ENCODE measurements around the gene SLC18B1.
"Not testable (repeated sequence)": the region's sequence is repeated elsewhere in the genome, so short reads cannot be mapped to it uniquely, and the experiment has no call there.

Gene SLC18B1

DNA sequence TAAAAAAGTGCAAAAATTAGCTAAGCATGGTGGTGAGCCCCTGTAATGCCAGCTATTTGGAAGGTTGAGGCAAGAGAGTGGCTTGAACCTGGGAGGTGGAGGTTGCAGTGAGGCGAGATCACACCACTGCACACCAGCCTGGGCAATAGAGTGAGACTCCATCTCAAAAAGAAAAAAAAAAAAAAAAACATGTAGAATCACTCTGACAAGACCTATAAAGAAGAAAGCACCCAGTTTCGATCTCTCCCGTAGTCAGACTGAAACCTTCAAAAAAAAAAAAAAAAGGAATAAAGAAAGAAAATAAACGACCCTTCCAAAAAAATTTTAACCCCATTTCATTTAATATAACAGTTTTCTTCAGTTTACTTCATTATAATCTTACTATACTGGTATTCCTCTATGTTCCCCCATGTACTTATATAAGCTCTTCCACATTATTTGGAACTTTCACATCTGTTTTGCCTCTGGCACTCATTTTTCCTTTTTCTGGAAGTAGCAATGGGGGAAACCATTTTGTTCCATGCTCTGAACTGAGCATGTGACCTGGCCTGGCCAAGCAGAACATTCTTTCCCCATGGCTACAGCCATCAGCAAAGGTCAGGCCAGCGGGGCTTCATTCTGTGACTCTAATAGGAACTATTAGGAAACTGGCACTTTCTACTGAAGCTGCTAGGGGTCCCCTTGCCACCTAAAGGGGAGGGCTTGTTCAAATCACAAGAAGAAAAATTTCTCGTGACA lies 9.6 kb downstream of the SLC18B1 start:
- peaks cover 0 to 65% (median 3%) of the 10 kb centered on the region in 10 experiments; a peak in 9 of 20 replicates for H3K4me1 ChIP-seq
- no peaks in the 10 kb centered on the region for H3K27me3 ChIP-seq
- H3K4me3 ChIP-seq = no peak overlapping the region
- H3K27ac ChIP-seq = peak overlapping the region in 1 of 11 experiments; percentile 77; a peak in 1 of 22 replicates
- H4K20me1 ChIP-seq = no peaks in the 10 kb centered on the region
- no peak for TF ChIP-seq Cebpa-rat (IDR thresholded peaks at IDR 0.05)
- no peaks in the 10 kb centered on the region; a peak in 1 of 22 replicates for H3K9me3 ChIP-seq (replicated peaks in 1 of 11)
- peak overlapping the region in 2 of 11 experiments; percentile 76 to 78; a peak in 4 of 22 replicates for H3K4me2 ChIP-seq
- H3K9ac ChIP-seq = no peak overlapping the region
- H3K36me3 ChIP-seq = peaks cover 0 to 84% (median 13%) of the 10 kb centered on the region in 11 experiments; a peak in 13 of 22 replicates

DNA sequence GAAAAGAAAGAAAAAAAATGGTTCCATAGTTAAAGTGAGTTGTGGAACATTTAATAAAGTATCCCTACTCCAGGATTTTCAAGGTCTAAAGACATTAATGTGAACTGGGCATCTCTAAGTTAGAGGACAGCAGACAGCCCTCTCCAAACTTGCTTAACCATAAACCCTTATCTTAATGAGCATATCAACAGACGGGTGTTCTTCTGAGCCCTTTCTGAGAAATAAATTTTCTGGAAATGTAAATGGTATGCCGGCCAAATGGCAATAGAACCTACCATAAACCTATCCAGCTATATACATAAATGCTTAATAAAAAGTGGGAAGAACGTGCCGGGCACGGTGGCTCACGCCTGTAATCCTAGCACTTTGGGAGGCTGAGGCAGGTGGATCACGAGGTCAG lies 12.5 kb downstream of the SLC18B1 start:
- TF ChIP-seq Cebpa-rat (IDR thresholded peaks at IDR 0.05) = no peak
- Histone ChIP-seq H3K4me3 (no peak overlapping the region), H3K36me3 (peaks cover 5 to 90% (median 18%) of the 10 kb centered on the region in 11 experiments; a peak in 14 of 22 replicates), H4K20me1 (peaks cover 0 to 4% (median 0%) of the 10 kb centered on the region in 11 experiments; a peak in 1 of 22 replicates), H3K4me1 (peaks cover 0 to 39% (median 3%) of the 10 kb centered on the region in 10 experiments; a peak in 9 of 20 replicates), H3K9ac (no peak overlapping the region), H3K9me3 (replicated peaks in 1 of 11) (no peaks in the 10 kb centered on the region; a peak in 1 of 22 replicates), H3K27ac (no peak overlapping the region), H3K4me2 (no peak overlapping the region), H3K27me3 (no peaks in the 10 kb centered on the region)

DNA sequence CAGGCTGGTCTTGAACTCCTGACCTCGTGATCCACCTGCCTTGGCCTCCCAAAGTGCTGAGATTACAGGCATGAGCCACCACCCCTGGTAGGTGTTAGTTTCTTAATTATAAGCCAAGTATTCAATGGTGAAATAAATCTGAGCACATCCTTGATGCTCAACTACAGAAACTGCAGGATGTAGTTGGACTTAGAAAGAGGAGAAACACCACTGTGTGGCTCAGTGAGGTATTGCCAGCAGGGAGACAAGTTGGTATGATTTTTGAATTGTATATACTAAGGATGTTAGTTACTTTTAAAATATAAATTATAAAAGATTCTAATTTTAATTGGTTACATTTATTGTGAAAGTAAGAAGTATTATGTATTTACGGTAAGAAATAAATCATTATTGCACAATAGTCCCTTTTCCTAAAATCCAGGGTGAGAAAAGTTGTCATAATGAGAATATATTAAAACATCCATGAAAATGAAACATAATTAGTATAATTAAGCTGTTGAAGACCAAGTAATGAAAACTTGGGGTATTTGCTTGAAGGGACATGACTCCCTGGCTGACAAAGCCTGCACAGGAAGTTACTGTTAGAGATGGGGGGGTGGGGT lies 17.6 kb downstream of the SLC18B1 start:
- H3K27ac ChIP-seq = no peak overlapping the region
- no peak overlapping the region for H3K9ac ChIP-seq
- TF ChIP-seq Cebpa-rat (IDR thresholded peaks at IDR 0.05) = 0 out of 22 replicates have a peak, but pooled peaks of 2 of the 11 experiments have one; percentile 10 to 28
- H3K9me3 ChIP-seq (replicated peaks in 1 of 11) = no peaks in the 10 kb centered on the region
- H3K27me3 ChIP-seq = no peaks in the 10 kb centered on the region
- no peaks in the 10 kb centered on the region for H3K4me1 ChIP-seq
- H4K20me1 ChIP-seq = peaks cover 0 to 4% (median 0%) of the 10 kb centered on the region in 11 experiments; a peak in 1 of 22 replicates
- H3K36me3 ChIP-seq = peaks cover 0 to 98% (median 19%) of the 10 kb centered on the region in 11 experiments; a peak in 17 of 22 replicates
- H3K4me2 ChIP-seq = no peak overlapping the region
- no peak overlapping the region for H3K4me3 ChIP-seq

DNA sequence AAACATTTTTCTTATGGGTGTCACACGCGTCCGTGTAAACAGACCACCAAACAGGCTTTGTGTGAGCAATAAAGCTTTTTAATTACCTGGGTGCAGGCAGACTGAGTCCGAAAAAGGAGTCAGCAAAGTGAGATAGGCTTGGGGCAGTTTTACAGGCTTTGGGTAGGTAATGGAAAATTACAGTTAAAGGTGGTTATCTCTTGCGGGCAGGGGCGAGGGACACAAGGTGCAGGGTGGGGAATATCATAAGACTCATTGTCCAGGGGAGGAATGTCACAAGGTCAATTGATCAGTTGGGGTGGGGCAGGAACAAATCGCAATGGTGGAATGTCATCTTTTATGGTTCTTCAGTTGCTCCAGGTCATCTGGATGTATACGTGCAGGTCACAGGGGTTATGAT lies 20.6 kb downstream of the SLC18B1 start:
- not testable (repeated sequence) for H3K9me3 ChIP-seq (replicated peaks in 1 of 11); H3K9ac ChIP-seq; H3K4me1 ChIP-seq; H3K27ac ChIP-seq; H3K4me3 ChIP-seq; H4K20me1 ChIP-seq; H3K4me2 ChIP-seq; H3K27me3 ChIP-seq
- H3K36me3 ChIP-seq = peaks cover 0 to 99% (median 19%) of the 10 kb centered on the region in 11 experiments; a peak in 17 of 22 replicates

DNA sequence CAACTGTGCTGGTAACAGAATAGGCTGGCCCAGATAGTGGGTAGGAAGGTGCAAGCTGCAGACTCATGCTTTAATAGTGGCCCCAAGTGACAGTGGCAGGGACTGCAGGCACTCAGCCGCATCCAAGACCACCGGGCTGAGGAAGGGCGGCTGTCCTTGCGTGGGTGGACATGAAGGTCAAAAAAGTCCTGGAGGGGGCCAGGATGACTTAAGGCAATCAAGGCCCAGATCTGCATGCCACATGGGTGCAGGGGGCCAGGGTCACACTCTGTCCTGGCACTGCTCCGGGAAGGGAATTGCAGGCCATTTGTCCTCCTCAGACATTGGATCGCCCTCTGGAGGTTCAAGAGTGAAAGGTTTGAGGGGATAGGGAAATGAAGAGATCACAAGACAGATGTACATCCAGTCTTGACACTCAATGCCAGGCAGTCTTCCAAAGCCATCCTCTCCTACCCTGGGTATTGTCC lies 30.4 kb downstream of the SLC18B1 start:
- Histone ChIP-seq H3K27ac (no peak overlapping the region), H4K20me1 (no peaks in the 10 kb centered on the region), H3K4me2 (peak overlapping the region in 2 of 11 experiments; percentile 6 to 35; a peak in 3 of 22 replicates), H3K4me1 (peaks cover 0 to 33% (median 5%) of the 10 kb centered on the region in 10 experiments; a peak in 12 of 20 replicates), H3K4me3 (no peak overlapping the region), H3K9me3 (replicated peaks in 1 of 11) (no peaks in the 10 kb centered on the region), H3K36me3 (peaks cover 6 to 43% (median 13%) of the 10 kb centered on the region in 11 experiments; a peak in 17 of 22 replicates), H3K27me3 (no peaks in the 10 kb centered on the region), H3K9ac (no peak overlapping the region)
- no peak for TF ChIP-seq Cebpa-rat (IDR thresholded peaks at IDR 0.05)

DNA sequence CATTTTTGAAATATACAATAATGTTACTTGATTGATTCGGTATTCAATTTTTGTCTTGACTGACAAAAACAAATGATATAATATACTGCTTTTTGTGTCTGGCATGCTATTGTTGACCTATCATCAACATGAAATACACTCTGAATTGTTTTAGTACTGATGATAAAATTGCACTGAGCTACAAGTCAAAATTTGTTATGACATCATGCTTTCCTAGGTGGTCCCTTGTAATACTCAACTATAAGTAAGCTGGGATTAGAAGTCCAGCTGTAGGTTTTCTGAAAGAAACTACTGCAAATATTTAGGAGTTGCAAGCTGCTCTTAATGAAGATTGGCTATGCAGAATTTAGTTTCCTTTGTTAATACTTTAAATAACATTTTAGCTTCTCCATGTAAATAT lies 32.9 kb downstream of the SLC18B1 start:
- Histone ChIP-seq H4K20me1 (no peaks in the 10 kb centered on the region), H3K9me3 (replicated peaks in 1 of 11) (no peaks in the 10 kb centered on the region), H3K9ac (no peak overlapping the region), H3K36me3 (peaks cover 6 to 20% (median 9%) of the 10 kb centered on the region in 11 experiments; a peak in 16 of 22 replicates), H3K4me2 (peak overlapping the region in 1 of 11 experiments; percentile 9; a peak in 1 of 22 replicates), H3K27me3 (no peaks in the 10 kb centered on the region), H3K4me3 (no peak overlapping the region), H3K4me1 (peaks cover 0 to 53% (median 7%) of the 10 kb centered on the region in 10 experiments; a peak in 12 of 20 replicates), H3K27ac (no peak overlapping the region)
- TF ChIP-seq Cebpa-rat (IDR thresholded peaks at IDR 0.05) = no peak

DNA sequence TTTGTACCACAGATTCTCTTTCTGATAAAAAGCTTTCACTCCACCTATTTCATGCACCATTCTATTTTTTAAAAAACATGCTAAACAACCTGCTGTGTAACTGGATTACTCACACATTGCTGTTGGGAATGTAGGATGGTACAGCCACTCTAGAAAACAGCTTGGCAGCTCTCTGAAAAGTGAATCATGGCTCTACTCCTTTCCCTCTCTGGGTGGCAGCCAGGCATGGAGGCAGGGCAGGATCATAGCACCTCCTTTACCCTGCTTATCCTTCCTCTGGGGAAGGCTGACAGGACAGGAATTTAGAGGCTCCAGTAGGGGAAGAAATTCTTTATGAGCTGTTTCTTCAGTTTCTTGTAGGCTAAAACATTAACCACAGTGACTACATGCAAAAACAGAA lies 34.1 kb downstream of the SLC18B1 start:
- Histone ChIP-seq H3K27me3 (no peaks in the 10 kb centered on the region), H3K27ac (peak overlapping the region in 2 of 11 experiments; percentile 6 to 14; a peak in 1 of 22 replicates), H3K36me3 (peaks cover 0 to 8% (median 0%) of the 10 kb centered on the region in 11 experiments; a peak in 5 of 22 replicates), H4K20me1 (no peaks in the 10 kb centered on the region), H3K4me2 (peak overlapping the region in 2 of 11 experiments; percentile 47 to 63; a peak in 4 of 22 replicates), H3K9me3 (replicated peaks in 1 of 11) (no peaks in the 10 kb centered on the region), H3K4me3 (no peak overlapping the region), H3K9ac (no peak overlapping the region), H3K4me1 (peaks cover 0 to 65% (median 7%) of the 10 kb centered on the region in 10 experiments; a peak in 12 of 20 replicates)
- TF ChIP-seq Cebpa-rat (IDR thresholded peaks at IDR 0.05) = no peak

DNA sequence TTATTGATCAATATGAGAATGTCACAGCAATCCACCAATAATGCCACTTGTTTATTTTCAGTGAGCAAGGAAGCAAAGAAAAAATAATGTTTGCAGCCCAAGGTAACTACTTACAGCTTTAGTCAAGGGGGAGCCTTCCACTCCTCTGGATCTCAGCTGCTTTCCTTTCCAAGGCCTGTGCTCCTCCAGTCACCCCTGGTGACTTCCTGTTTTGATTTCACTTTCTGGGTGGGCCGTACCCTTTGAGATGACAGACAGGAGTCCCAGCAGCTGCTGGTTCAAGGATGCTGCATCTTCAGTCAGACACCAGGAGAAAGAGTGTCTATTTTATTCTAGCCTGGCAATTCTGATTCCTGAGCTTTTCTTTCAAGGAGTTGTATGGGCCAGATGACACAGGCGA lies 35.2 kb downstream of the SLC18B1 start:
- H3K36me3 ChIP-seq = no peaks in the 10 kb centered on the region

DNA sequence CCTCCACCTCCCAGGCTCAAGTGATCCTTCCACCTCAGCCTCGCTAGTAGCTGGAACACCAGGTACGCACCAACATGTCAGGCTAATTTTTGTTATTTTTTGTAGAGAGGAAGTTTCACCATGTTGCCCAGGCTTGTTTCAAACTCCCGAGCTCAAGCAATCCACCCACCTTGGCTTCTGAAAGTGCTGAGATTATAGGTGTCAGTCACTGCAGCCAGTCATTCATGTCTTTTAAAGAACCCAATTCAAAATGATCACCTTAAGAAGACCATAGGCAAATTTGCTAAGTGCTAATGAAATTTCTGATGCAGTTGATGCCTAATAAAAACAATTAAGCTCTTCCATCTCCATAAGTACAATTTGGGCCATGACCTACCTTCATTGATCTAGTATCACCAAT lies 38.2 kb downstream of the SLC18B1 start:
- no peak for TF ChIP-seq Cebpa-rat (IDR thresholded peaks at IDR 0.05)

More for the DNA sequence above, 35.2 kb downstream of the SLC18B1 start:
- peak overlapping the region in 1 of 11 experiments; percentile 8; a peak in 1 of 22 replicates for H3K9ac ChIP-seq
- TF ChIP-seq Cebpa-rat (IDR thresholded peaks at IDR 0.05) = no peak
- peak overlapping the region in 3 of 11 experiments; percentile 3 to 13 (median 3); a peak in 2 of 22 replicates for H3K27ac ChIP-seq
- peak overlapping the region in 5 of 11 experiments; percentile 31 to 63 (median 47); a peak in 10 of 22 replicates for H3K4me2 ChIP-seq
- no peaks in the 10 kb centered on the region for H3K9me3 ChIP-seq (replicated peaks in 1 of 11)
- no peak overlapping the region for H3K4me3 ChIP-seq
- no peaks in the 10 kb centered on the region for H4K20me1 ChIP-seq
- H3K4me1 ChIP-seq = peaks cover under 1 to 76% (median 9%) of the 10 kb centered on the region in 10 experiments; a peak in 14 of 20 replicates
- H3K27me3 ChIP-seq = no peaks in the 10 kb centered on the region

More for the DNA sequence above, 38.2 kb downstream of the SLC18B1 start:
- H3K9ac ChIP-seq = no peak overlapping the region
- no peaks in the 10 kb centered on the region for H3K27me3 ChIP-seq
- no peak overlapping the region for H3K4me3 ChIP-seq
- H3K27ac ChIP-seq = no peak overlapping the region
- peak overlapping the region in 1 of 11 experiments; percentile 23; a peak in 1 of 22 replicates for H3K4me2 ChIP-seq
- peaks cover 0 to 6% (median 0%) of the 10 kb centered on the region in 11 experiments; a peak in 4 of 22 replicates for H3K36me3 ChIP-seq
- peaks cover 6 to 75% (median 18%) of the 10 kb centered on the region in 10 experiments; a peak in 15 of 20 replicates for H3K4me1 ChIP-seq
- no peaks in the 10 kb centered on the region for H3K9me3 ChIP-seq (replicated peaks in 1 of 11)
- H4K20me1 ChIP-seq = no peaks in the 10 kb centered on the region

All from BLaER1 treated with 17β-estradiol and CSF1 and Interleukin-3, amounts not matched to agents 10 nM and 100 nM (cell line).